ENCODE measurements around the gene OR4K1.
"Not testable (repeated sequence)": the region's sequence is repeated elsewhere in the genome, so short reads cannot be mapped to it uniquely, and the experiment has no call there.

The OR4K1 gene

DNA sequence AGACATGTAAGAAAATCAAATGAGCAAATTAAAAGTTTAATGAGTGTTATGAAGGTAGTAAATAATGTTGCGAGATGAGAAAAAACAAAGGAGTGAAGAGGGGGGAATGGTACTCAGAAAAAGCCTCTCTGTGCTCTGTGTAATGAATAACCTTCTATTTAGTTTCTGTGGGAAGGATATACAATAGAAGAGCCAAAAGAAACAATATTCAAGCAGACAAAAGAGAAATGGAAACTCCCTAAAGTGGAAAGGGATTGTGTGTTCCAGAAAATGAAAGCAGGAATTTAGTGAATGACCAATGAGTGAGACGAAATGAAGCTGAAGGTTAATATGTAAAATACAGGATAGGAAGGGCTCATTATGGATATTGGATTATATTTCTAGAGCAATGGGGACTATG, 18.5 kb downstream of the OR4K1 start:
- Histone ChIP-seq H3K36me3 (ENCODE audit: insufficient read depth, low read length) (no peaks in the 10 kb centered on the region), H3K9ac (ENCODE audit: low read length) (no peak overlapping the region), H3K4me3 (ENCODE audit: low read depth, low read length, poor library complexity, severe bottlenecking) (no peak overlapping the region), H3K4me1 (ENCODE audit: insufficient read depth, low read length, severe bottlenecking) (no peaks in the 10 kb centered on the region), H2AFZ (ENCODE audit: low read length) (no peak overlapping the region), H3K9me2 (ENCODE audit: low read depth, low read length) (no peaks in the 10 kb centered on the region), H3K4me2 (ENCODE audit: low read length) (no peak overlapping the region), H3F3A (ENCODE audit: insufficient read depth, low read length) (0 out of 2 replicates have a peak, but pooled peaks cover 3% of the 10 kb centered on the region), H3K27me3 (ENCODE audit: insufficient read depth, low read length) (no peaks in the 10 kb centered on the region), H3K9me3 (ENCODE audit: low read length) (no peaks in the 10 kb centered on the region), H3K27ac (ENCODE audit: low read depth, low read length, poor library complexity, severe bottlenecking) (no peak overlapping the region), H3K79me2 (ENCODE audit: insufficient read depth, low read length) (no peaks in the 10 kb centered on the region), H4K20me1 (ENCODE audit: insufficient read depth, low read length) (no peaks in the 10 kb centered on the region)
- no peak for TF ChIP-seq EZH2 (IDR thresholded peaks at IDR 0.05; ENCODE audit: borderline replicate concordance, low read length)
- TF ChIP-seq CTCF (IDR thresholded peaks at IDR 0.05; ENCODE audit: low read length) = no peak

GRCh38 chr14:19969735-19970134, 39.0 kb downstream of the OR4K1 start:
- H3K27me3 ChIP-seq (ENCODE audit: insufficient read depth, low read length); H3K9ac ChIP-seq (ENCODE audit: low read length); H3K9me2 ChIP-seq (ENCODE audit: low read depth, low read length); H3K79me2 ChIP-seq (ENCODE audit: insufficient read depth, low read length); H2AFZ ChIP-seq (ENCODE audit: low read length); H3K27ac ChIP-seq (ENCODE audit: low read depth, low read length, poor library complexity, severe bottlenecking); H3K4me1 ChIP-seq (ENCODE audit: insufficient read depth, low read length, severe bottlenecking); H3K9me3 ChIP-seq (ENCODE audit: low read length); H3F3A ChIP-seq (ENCODE audit: insufficient read depth, low read length); H3K36me3 ChIP-seq (ENCODE audit: insufficient read depth, low read length); H3K4me3 ChIP-seq (ENCODE audit: low read depth, low read length, poor library complexity, severe bottlenecking); H3K4me2 ChIP-seq (ENCODE audit: low read length); H4K20me1 ChIP-seq (ENCODE audit: insufficient read depth, low read length): not testable (repeated sequence)

DNA sequence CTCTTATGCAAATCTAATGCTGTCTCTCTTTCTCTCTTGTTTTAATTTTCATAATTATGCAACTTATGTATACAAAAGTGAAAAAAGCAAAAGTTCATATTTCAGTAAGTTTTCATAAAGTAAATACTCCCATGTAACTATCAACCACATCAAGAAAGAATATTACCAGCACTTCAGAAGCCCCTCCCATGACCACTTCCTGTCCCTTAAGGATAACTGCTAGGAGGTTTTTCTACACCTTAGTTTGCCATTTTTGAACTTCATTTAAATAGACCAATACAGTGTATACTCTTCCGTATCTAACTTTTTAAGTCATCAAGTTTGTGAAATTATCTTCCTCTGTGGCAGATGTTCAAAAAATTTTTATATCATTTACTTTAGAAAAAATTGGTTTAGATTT, 44.1 kb downstream of the OR4K1 start:
- H3K9me2 ChIP-seq (ENCODE audit: low read depth, low read length) = no peaks in the 10 kb centered on the region
- no peak overlapping the region for H2AFZ ChIP-seq (ENCODE audit: low read length)
- H3K9me3 ChIP-seq (ENCODE audit: low read length) = no peaks in the 10 kb centered on the region
- no peaks in the 10 kb centered on the region for H3K27me3 ChIP-seq (ENCODE audit: insufficient read depth, low read length)
- TF ChIP-seq CTCF (IDR thresholded peaks at IDR 0.05; ENCODE audit: low read length) (no peak), EZH2 (IDR thresholded peaks at IDR 0.05; ENCODE audit: borderline replicate concordance, low read length) (no peak)
- no peaks in the 10 kb centered on the region for H3K36me3 ChIP-seq (ENCODE audit: insufficient read depth, low read length)
- no peak overlapping the region for H3K4me3 ChIP-seq (ENCODE audit: low read depth, low read length, poor library complexity, severe bottlenecking)
- no peak overlapping the region for H3K27ac ChIP-seq (ENCODE audit: low read depth, low read length, poor library complexity, severe bottlenecking)
- H3K9ac ChIP-seq (ENCODE audit: low read length) = no peak overlapping the region
- H4K20me1 ChIP-seq (ENCODE audit: insufficient read depth, low read length) = no peaks in the 10 kb centered on the region
- H3F3A ChIP-seq (ENCODE audit: insufficient read depth, low read length) = no peaks in the 10 kb centered on the region
- no peaks in the 10 kb centered on the region for H3K79me2 ChIP-seq (ENCODE audit: insufficient read depth, low read length)
- no peaks in the 10 kb centered on the region for H3K4me1 ChIP-seq (ENCODE audit: insufficient read depth, low read length, severe bottlenecking)
- no peak overlapping the region for H3K4me2 ChIP-seq (ENCODE audit: low read length)

DNA sequence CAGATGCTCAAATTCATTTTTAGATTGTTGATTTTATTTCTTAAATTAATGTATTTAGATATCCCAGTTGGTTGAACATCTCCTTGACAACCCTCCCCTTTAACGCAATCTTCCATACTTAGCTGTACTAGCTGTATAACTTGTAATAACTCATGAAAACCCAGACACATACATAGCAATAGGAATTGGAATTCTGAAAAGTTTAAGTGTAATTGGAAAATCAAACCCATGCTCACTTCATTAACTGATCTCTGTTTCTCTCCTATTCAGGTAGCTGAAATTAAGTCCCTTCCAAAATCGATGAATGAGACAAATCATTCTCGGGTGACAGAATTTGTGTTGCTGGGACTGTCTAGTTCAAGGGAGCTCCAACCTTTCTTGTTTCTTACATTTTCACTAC, 44.6 kb downstream of the OR4K1 start, which contains the start of gene OR4K15:
Gene OR4K15, plus strand, starts transcription at position 301 of the 400 bp plus-strand sequence. Its CDS starts 0 bp downstream, at position 301.
- H3F3A ChIP-seq (ENCODE audit: insufficient read depth, low read length) = no peaks in the 10 kb centered on the region
- no peak within 1 kb of the TSS for H3K4me3 ChIP-seq (ENCODE audit: low read depth, low read length, poor library complexity, severe bottlenecking)
- H4K20me1 ChIP-seq (ENCODE audit: insufficient read depth, low read length) = no peaks in the 10 kb centered on the region
- no peak within 1 kb of the TSS for H3K27ac ChIP-seq (ENCODE audit: low read depth, low read length, poor library complexity, severe bottlenecking)
- H3K4me1 ChIP-seq (ENCODE audit: insufficient read depth, low read length, severe bottlenecking) = no peaks in the 10 kb centered on the region
- no peaks in the 10 kb centered on the region for H3K9me2 ChIP-seq (ENCODE audit: low read depth, low read length)
- H3K79me2 ChIP-seq (ENCODE audit: insufficient read depth, low read length) = no peaks in the 10 kb centered on the region
- no peak for TF ChIP-seq EZH2 (IDR thresholded peaks at IDR 0.05; ENCODE audit: borderline replicate concordance, low read length)
- no peak for TF ChIP-seq CTCF (IDR thresholded peaks at IDR 0.05; ENCODE audit: low read length)
- no peaks in the 10 kb centered on the region for H3K36me3 ChIP-seq (ENCODE audit: insufficient read depth, low read length)
- no peak within 1 kb of the TSS for H3K9ac ChIP-seq (ENCODE audit: low read length)
- no peak within 1 kb of the TSS for H3K4me2 ChIP-seq (ENCODE audit: low read length)
- no peaks in the 10 kb centered on the region for H3K27me3 ChIP-seq (ENCODE audit: insufficient read depth, low read length)
- no peak within 1 kb of the TSS for H2AFZ ChIP-seq (ENCODE audit: low read length)
- no peaks in the 10 kb centered on the region for H3K9me3 ChIP-seq (ENCODE audit: low read length)

Measured in OCI-LY1 (cell line).